PC-9 (cell line): ENCODE measurements around the gene PLEKHA5. TPM values are rescaled to one million over a fixed set of nuclear protein-coding genes. Genes with fewer than 3 reads are reported as not detected.
"Not testable (repeated sequence)": the region's sequence is repeated elsewhere in the genome, so short reads cannot be mapped to it uniquely, and the experiment has no call there.

Source experiments
- BruUV-seq: library from RNA; stranded (reverse); fragments of 400-500 nt; replicated peaks from 2 replicates; lab custom pipeline; 2021; lab: Mats Ljungman, UMichigan
- CTCF ChIA-PET: fragments of 300-600 bp; sonication (Branson Sonifier 250); formaldehyde crosslinking; loops from one replicate; lab custom pipeline; 2022; ENCODE audit warnings: antibody characterized with exemption; lab: Charles Lee
- POLR2A ChIA-PET: fragments of 300-600 bp; sonication (Branson Sonifier 250); formaldehyde crosslinking; loops from one replicate; lab custom pipeline; 2022; ENCODE audit warnings: antibody characterized with exemption; ENCODE audit not compliant: unreplicated experiment; lab: Charles Lee
- DNase-seq, 2 experiments: peaks; one replicate each; pipeline versions ENCODE4 v3.0.0 to v3.0.0-alpha.2; 2015 to 2022; ENCODE audit warnings: mixed read lengths in 1 of 2
- H2AFZ ChIP-seq: fragments of 200-600 bp; sonication (generic); 2 replicates; pipeline ENCODE4 v1.8.1; 2017; ENCODE audit warnings: antibody characterized with exemption
- H3F3A ChIP-seq: fragments of 200-600 bp; sonication (generic); 2 replicates; pipeline ENCODE4 v1.8.1; 2017; ENCODE audit warnings: antibody characterized with exemption, mild to moderate bottlenecking, low read depth; ENCODE audit not compliant: insufficient read depth
- H3K27ac ChIP-seq: fragments of 200-600 bp; sonication (generic); 2 replicates; pipeline ENCODE4 v1.6.1; 2016; ENCODE audit warnings: mixed run types
- H3K27me3 ChIP-seq: fragments of 200-600 bp; sonication (generic); 2 replicates; pipeline ENCODE4 v1.6.1; 2016; ENCODE audit warnings: low read depth, mixed run types; ENCODE audit not compliant: insufficient read depth
- H3K36me3 ChIP-seq: fragments of 200-600 bp; sonication (generic); 2 replicates; pipeline ENCODE4 v1.6.1; 2016; ENCODE audit warnings: low read depth, mixed run types
- H3K4me1 ChIP-seq: fragments of 200-600 bp; sonication (generic); replicated peaks from 2 replicates; pipeline ENCODE4 v1.6.1; 2016; ENCODE audit warnings: mixed run types; ENCODE audit not compliant: insufficient read depth
- H3K4me2 ChIP-seq: fragments of 200-600 bp; sonication (generic); 2 replicates; pipeline ENCODE4 v1.6.1; 2017; ENCODE audit warnings: mixed run types
- H3K4me3 ChIP-seq: fragments of 200-600 bp; sonication (generic); 2 replicates; pipeline ENCODE4 v1.6.1; 2016; ENCODE audit warnings: mixed run types
- H3K79me2 ChIP-seq: fragments of 200-600 bp; sonication (generic); 2 replicates; pipeline ENCODE4 v1.6.1; 2017; ENCODE audit warnings: low read depth, mixed run types
- H3K9me2 ChIP-seq: fragments of 200-600 bp; sonication (generic); 2 replicates; pipeline ENCODE4 v1.8.1; 2017; ENCODE audit warnings: mild to moderate bottlenecking; ENCODE audit not compliant: insufficient read depth
- H3K9me3 ChIP-seq: fragments of 200-600 bp; sonication (generic); 2 replicates; pipeline ENCODE4 v1.8.1; 2016; ENCODE audit warnings: low read depth; ENCODE audit not compliant: insufficient read depth
- H4K20me1 ChIP-seq: fragments of 200-600 bp; sonication (generic); 2 replicates; pipeline ENCODE4 v1.8.1; 2017; ENCODE audit not compliant: insufficient read depth
- CTCF ChIP-seq: fragments of 200-600 bp; sonication (generic); conservative IDR thresholded peaks from 2 replicates; pipeline ENCODE4 v1.6.1; 2017; ENCODE audit warnings: mixed run types, antibody characterized with exemption, mild to moderate bottlenecking, moderate library complexity
- EZH2 ChIP-seq: fragments of 200-600 bp; sonication (generic); IDR thresholded peaks from 2 replicates; pipeline ENCODE4 v1.8.0; 2017; ENCODE audit warnings: antibody characterized with exemption, low read depth
- intact Hi-C: fragments of 100-400 bp; cut with micrococcal nuclease; formaldehyde crosslinking; loops from one replicate; pipeline ENCODE4 v1.10.0; 2022; ENCODE audit not compliant: unreplicated experiment
- total RNA-seq: library from RNA; stranded (reverse); gene quantifications from 2 replicates; pipeline ENCODE4 v1.2.3, GENCODE V29; 2021

Gene PLEKHA5
- total RNA-seq, 1 experiment from 2014 or later, result 54.1 TPM

DNA sequence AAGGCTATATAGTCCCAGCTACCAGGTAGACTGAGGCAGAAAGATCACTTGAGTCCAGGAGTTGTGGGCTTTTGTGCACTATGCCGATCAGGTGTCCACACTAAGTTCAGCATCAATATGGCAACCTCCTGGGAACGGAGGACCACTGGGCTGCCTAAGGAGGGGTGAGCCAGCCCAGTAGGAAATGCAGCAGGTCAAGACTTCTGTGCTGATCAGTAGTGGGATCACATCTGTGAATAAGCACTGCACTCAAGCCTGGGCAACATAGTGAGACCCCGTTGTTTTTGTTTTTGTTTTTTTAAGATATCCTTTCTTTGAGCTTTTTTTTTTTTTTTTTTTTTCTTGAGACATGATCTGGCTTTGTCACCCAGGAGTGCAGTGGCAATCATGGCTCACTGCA lies 174.0 kb downstream of the PLEKHA5 start:
- Histone ChIP-seq H2AFZ (no peak overlapping the region), H3K9me2 (no peaks in the 10 kb centered on the region)

GRCh38 chr12:19304149-19304750 lies 174.7 kb downstream of the PLEKHA5 start:
- H3K36me3 ChIP-seq, result no peaks in the 10 kb centered on the region; the same call in 1 of the 2 replicates
- CTCF ChIA-PET, result interaction anchor here (0.6 kb wide), 1 partner anchor 262 kb away, joined by 6 read pairs; no protein-coding TSS in a partner anchor
- BruUV-seq, result no TSS peak
- H3K4me3 ChIP-seq, result no peak overlapping the region
- H3K9me2 ChIP-seq, result no peaks in the 10 kb centered on the region
- no peaks in the 10 kb centered on the region for H3K9me3 ChIP-seq
- POLR2A ChIA-PET, result no interaction called here
- H2AFZ ChIP-seq, result no peak overlapping the region
- peaks cover 13% of the 10 kb centered on the region for H3K4me1 ChIP-seq
- no peak overlapping the region for H3K27ac ChIP-seq
- no peak for TF ChIP-seq CTCF
- H4K20me1 ChIP-seq, result no peaks in the 10 kb centered on the region
- no peaks in the 10 kb centered on the region for H3K27me3 ChIP-seq
- intact Hi-C loops, result no loop called here
- no peaks in the 10 kb centered on the region for H3K79me2 ChIP-seq
- no peak overlapping the region for H3K4me2 ChIP-seq
- DNase-seq, result no peak
- H3F3A ChIP-seq, result peaks cover 4% of the 10 kb centered on the region

More for the DNA sequence above, 174.0 kb downstream of the PLEKHA5 start:
- ChIA-PET CTCF (interaction anchor here (0.6 kb wide), 2 partner anchors 263 to 1854 kb away, joined by 4 to 6 read pairs; no protein-coding TSS in a partner anchor), POLR2A (no interaction called here)
- BruUV-seq, result no TSS peak
- DNase-seq, result no peak
- H3K4me3 ChIP-seq, result no peak overlapping the region
- intact Hi-C loops, result no loop called here
- H3K27me3 ChIP-seq, result no peaks in the 10 kb centered on the region
- no peak overlapping the region for H3K27ac ChIP-seq
- TF ChIP-seq EZH2, result no peak
- H3F3A ChIP-seq, result peaks cover 11% of the 10 kb centered on the region
- H3K36me3 ChIP-seq, result no peaks in the 10 kb centered on the region; the same call in 1 of the 2 replicates
- H3K4me1 ChIP-seq, result peaks cover 21% of the 10 kb centered on the region
- H3K79me2 ChIP-seq, result no peaks in the 10 kb centered on the region
- no peaks in the 10 kb centered on the region for H4K20me1 ChIP-seq
- no peaks in the 10 kb centered on the region for H3K9me3 ChIP-seq
- no peak overlapping the region for H3K4me2 ChIP-seq

DNA sequence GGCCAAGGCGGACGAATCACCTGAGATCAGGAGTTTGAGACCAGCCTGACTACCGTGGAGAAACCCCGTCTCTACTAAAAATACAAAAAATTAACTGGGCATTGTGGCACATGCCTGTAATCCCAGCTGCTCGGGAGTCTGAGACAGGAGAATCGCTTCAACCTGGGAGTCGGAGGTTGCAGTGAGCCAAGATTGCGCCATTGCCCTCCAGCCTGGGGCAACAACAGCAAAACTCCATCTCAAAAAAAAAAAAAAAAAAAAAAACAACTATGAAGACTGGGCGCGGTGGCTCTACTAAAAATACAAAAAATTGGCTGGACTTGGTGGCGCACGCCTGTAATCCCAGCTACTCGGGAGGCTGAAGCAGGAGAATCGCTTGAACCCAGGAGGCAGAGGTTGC lies 176.1 kb downstream of the PLEKHA5 start:
- H3K9me2 ChIP-seq, H3K4me2 ChIP-seq, H3K4me3 ChIP-seq, H3F3A ChIP-seq, H3K27ac ChIP-seq, H3K79me2 ChIP-seq, H3K27me3 ChIP-seq, H2AFZ ChIP-seq, DNase-seq, BruUV-seq, H4K20me1 ChIP-seq, H3K4me1 ChIP-seq, CTCF ChIA-PET, POLR2A ChIA-PET, H3K9me3 ChIP-seq, H3K36me3 ChIP-seq, intact Hi-C loops: not testable (repeated sequence)

- Histone ChIP-seq H2AFZ (no peak overlapping the region), H3K4me3 (no peak overlapping the region), H3K4me2 (no peak overlapping the region), H3K9me3 (no peaks in the 10 kb centered on the region), H3K27ac (no peak overlapping the region), H3K9me2 (0 out of 2 replicates have a peak, but pooled peaks cover 3% of the 10 kb centered on the region), H3K27me3 (no peaks in the 10 kb centered on the region), H3K79me2 (no peaks in the 10 kb centered on the region), H4K20me1 (no peaks in the 10 kb centered on the region), H3K4me1 (no peaks in the 10 kb centered on the region), H3K36me3 (no peaks in the 10 kb centered on the region; the same call in 1 of the 2 replicates), H3F3A (no peaks in the 10 kb centered on the region)
- DNase-seq, result no peak
- POLR2A ChIA-PET, result no interaction called here
- BruUV-seq, result no TSS peak
- TF ChIP-seq EZH2 (no peak), CTCF (no peak)
- CTCF ChIA-PET, result no interaction called here
- intact Hi-C loops, result no loop called here
Observed at GRCh38 chr12:19306366-19306765, 176.8 kb downstream of the PLEKHA5 start.
